ENCODE data around the gene CCDC178.
"Not testable (repeated sequence)": the region's sequence is repeated elsewhere in the genome, so short reads cannot be mapped to it uniquely, and the experiment has no call there.

CCDC178 gene

DNA sequence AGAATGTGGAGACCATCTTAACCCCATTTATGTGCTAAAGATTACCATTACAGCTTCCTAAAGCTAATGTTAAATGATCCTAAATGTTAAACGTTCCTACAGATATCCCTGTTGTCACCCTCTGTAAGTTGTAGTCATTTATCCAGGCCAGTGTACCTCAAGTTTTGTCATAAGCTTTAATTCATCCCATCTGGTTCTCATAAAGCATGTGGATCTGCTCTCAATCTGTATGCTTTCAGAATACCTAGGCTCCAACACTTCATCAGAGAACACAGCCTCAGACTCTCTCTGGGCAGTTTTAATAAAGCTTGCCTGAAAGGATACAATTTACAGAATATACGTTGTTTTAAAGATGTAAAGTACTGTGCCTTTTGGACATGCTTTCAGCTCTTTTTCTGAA, 4.2 kb upstream of the CCDC178 start:
- no peaks in the 10 kb centered on the region for H3K4me1 ChIP-seq (ENCODE audit: control insufficient read depth, insufficient read depth, low read length)

GRCh38 chr18:33432857-33433256, 7.7 kb downstream of the CCDC178 start:
- no peak overlapping the region for H3K27ac ChIP-seq (ENCODE audit: insufficient read depth, low read depth, low read length, poor library complexity, severe bottlenecking)
- no peaks in the 10 kb centered on the region for H3K9me3 ChIP-seq (ENCODE audit: control insufficient read depth, low read length)
- no peak overlapping the region for H3K4me3 ChIP-seq (ENCODE audit: insufficient read depth, low read depth, low read length)
- H3K4me1 ChIP-seq (ENCODE audit: control insufficient read depth, insufficient read depth, low read length): no peaks in the 10 kb centered on the region
- H3K36me3 ChIP-seq (ENCODE audit: control insufficient read depth, insufficient read depth, low read length): no peaks in the 10 kb centered on the region
- no peaks in the 10 kb centered on the region for H3K27me3 ChIP-seq (ENCODE audit: control insufficient read depth, insufficient read depth, low read length, poor library complexity, severe bottlenecking)
- WGBS, 2 experiments: 86% methylated on average over 1 of the region's 1 CpG; no CpG with 5 or more reads in 1 of the 2 experiments

More for the DNA sequence above, 4.2 kb upstream of the CCDC178 start:
- Histone ChIP-seq H3K27ac (ENCODE audit: insufficient read depth, low read depth, low read length, poor library complexity, severe bottlenecking) (no peak overlapping the region), H3K9me3 (ENCODE audit: control insufficient read depth, low read length) (no peaks in the 10 kb centered on the region), H3K4me3 (ENCODE audit: insufficient read depth, low read depth, low read length) (no peak overlapping the region), H3K27me3 (ENCODE audit: control insufficient read depth, insufficient read depth, low read length, poor library complexity, severe bottlenecking) (peaks cover 12% of the 10 kb centered on the region), H3K36me3 (ENCODE audit: control insufficient read depth, insufficient read depth, low read length) (no peaks in the 10 kb centered on the region)
- 82 to 95% methylated on average over 2 of the region's 2 CpGs for WGBS, 2 experiments

DNA sequence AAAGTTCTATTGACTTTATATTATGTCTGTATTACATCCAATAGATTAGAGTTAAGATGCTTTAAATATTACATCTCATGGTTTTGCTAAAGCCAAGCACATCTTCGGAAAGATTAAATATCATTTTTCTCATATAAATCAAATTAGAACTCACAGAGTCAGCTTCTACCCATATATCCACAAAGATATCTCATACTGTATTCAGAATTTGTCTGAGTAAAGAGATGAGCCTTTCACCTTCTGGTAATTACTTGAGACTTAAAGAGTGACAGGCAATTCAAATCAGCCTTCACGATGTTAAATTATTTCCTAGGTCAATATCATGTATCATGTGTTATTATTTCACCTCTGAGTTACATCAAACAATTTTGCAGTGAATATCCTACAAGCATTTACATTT, 13.0 kb downstream of the CCDC178 start:
- H3K9me3 ChIP-seq (ENCODE audit: control insufficient read depth, low read length): no peaks in the 10 kb centered on the region
- no peaks in the 10 kb centered on the region for H3K4me1 ChIP-seq (ENCODE audit: control insufficient read depth, insufficient read depth, low read length)
- H3K4me3 ChIP-seq (ENCODE audit: insufficient read depth, low read depth, low read length): no peak overlapping the region
- 86 to 87% methylated on average over 1 to 2 of the region's 2 CpGs for WGBS, 2 experiments
- H3K27me3 ChIP-seq (ENCODE audit: control insufficient read depth, insufficient read depth, low read length, poor library complexity, severe bottlenecking): no peaks in the 10 kb centered on the region
- H3K27ac ChIP-seq (ENCODE audit: insufficient read depth, low read depth, low read length, poor library complexity, severe bottlenecking): no peak overlapping the region
- no peaks in the 10 kb centered on the region for H3K36me3 ChIP-seq (ENCODE audit: control insufficient read depth, insufficient read depth, low read length)

DNA sequence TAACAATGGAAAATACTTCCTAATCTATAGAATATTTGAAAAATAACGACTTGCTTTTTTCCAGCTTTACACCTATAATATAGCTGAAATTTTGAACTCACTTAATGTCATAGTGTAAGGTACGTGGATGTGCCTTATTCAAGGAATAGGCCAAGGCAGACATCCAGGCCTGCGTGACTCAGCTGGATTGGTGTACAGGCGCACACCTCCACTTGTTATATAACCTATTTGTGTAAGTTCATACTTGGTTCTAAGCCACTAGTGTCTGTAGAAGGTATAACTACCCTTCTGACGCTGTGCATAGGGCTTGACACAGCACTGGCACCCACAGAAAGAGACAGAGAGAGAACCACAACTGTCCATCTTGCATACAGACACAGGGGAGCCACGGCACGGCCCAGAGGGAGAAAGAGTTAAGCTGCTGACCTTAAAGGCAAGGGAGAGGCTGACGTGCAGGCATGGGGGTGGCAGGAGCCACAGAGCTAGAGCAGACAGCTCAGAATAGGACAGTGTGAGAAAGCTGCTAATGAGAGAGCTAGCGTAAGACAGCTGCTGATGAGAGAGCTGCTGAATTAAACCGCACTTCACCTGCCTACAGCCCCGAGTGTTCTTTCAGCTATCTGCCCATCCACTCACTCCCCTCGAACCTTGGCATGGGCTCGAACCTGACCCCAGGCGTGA, 16.1 kb downstream of the CCDC178 start:
- no peaks in the 10 kb centered on the region for H3K27me3 ChIP-seq (ENCODE audit: control insufficient read depth, insufficient read depth, low read length, poor library complexity, severe bottlenecking)
- no peak overlapping the region for H3K27ac ChIP-seq (ENCODE audit: insufficient read depth, low read depth, low read length, poor library complexity, severe bottlenecking)
- 90% methylated on average over 13 to 14 of the region's 14 CpGs for WGBS, 2 experiments

DNA sequence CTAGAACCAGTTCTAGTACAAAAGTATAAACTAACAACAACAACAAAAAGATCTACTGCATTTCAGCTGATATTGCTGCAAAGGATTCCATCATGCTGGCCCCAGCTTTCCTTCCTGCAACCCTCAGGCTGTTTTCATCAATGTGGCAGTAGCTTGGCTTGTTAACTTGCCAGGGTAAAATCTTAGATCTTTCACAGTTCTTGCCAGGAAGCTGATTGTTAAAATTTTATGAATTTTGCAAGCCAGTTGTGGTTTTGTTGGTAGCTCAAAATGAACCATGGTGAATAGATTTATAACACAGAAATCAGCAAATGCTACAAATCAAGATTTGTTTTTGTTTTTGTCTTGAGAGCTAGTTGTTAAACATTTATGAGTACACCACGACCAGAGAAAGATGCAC, 19.3 kb downstream of the CCDC178 start:
- Histone ChIP-seq H3K27me3 (ENCODE audit: control insufficient read depth, insufficient read depth, low read length, poor library complexity, severe bottlenecking) (no peaks in the 10 kb centered on the region), H3K27ac (ENCODE audit: insufficient read depth, low read depth, low read length, poor library complexity, severe bottlenecking) (no peak overlapping the region), H3K9me3 (ENCODE audit: control insufficient read depth, low read length) (no peaks in the 10 kb centered on the region), H3K4me1 (ENCODE audit: control insufficient read depth, insufficient read depth, low read length) (no peaks in the 10 kb centered on the region), H3K4me3 (ENCODE audit: insufficient read depth, low read depth, low read length) (no peak overlapping the region), H3K36me3 (ENCODE audit: control insufficient read depth, insufficient read depth, low read length) (no peaks in the 10 kb centered on the region)
- 88 to 90% methylated on average over 1 of the region's 1 CpG for WGBS, 2 experiments

More for the DNA sequence above, 16.1 kb downstream of the CCDC178 start:
- H3K4me1 ChIP-seq (ENCODE audit: control insufficient read depth, insufficient read depth, low read length): no peaks in the 10 kb centered on the region
- no peaks in the 10 kb centered on the region for H3K36me3 ChIP-seq (ENCODE audit: control insufficient read depth, insufficient read depth, low read length)
- no peak overlapping the region for H3K4me3 ChIP-seq (ENCODE audit: insufficient read depth, low read depth, low read length)
- H3K9me3 ChIP-seq (ENCODE audit: control insufficient read depth, low read length): no peaks in the 10 kb centered on the region

DNA sequence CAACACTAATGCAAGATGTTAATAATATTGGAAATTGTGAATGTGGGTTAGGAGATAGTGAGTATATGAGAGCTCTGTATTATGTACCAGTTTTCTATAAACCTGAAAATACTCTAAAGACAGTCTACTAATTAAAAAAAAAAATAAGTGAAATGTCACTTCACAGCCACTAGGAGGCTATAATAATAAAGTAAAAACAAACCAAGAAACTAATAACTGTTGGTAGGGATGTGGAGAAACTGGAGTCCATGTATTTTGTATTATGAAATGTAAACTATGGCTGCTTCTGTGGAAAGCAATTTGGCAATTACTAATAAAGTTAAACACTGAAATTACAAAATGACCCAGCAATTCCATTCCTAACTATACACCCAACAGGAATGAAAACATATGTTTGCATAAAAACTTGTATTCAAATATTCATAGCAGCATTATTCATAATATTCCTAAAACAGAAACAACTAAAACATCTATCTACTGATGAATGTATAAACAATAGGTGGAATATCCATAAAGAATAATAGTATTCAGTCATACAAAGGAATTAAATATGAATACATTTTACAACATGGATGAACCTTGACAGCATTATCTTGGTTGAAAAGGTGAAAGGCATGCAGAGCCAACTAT, 36.2 kb downstream of the CCDC178 start:
- H3K27me3 ChIP-seq (ENCODE audit: control insufficient read depth, insufficient read depth, low read length, poor library complexity, severe bottlenecking): no peaks in the 10 kb centered on the region
- H3K27ac ChIP-seq (ENCODE audit: insufficient read depth, low read depth, low read length, poor library complexity, severe bottlenecking): no peak overlapping the region
- H3K9me3 ChIP-seq (ENCODE audit: control insufficient read depth, low read length): no peaks in the 10 kb centered on the region
- no peak overlapping the region for H3K4me3 ChIP-seq (ENCODE audit: insufficient read depth, low read depth, low read length)
- no peaks in the 10 kb centered on the region for H3K4me1 ChIP-seq (ENCODE audit: control insufficient read depth, insufficient read depth, low read length)
- no peaks in the 10 kb centered on the region for H3K36me3 ChIP-seq (ENCODE audit: control insufficient read depth, insufficient read depth, low read length)

GRCh38 chr18:33398939-33399338, 41.6 kb downstream of the CCDC178 start:
- 91 to 96% methylated on average over 8 of the region's 8 CpGs for WGBS, 2 experiments
- H3K4me3 ChIP-seq (ENCODE audit: insufficient read depth, low read depth, low read length); H3K36me3 ChIP-seq (ENCODE audit: control insufficient read depth, insufficient read depth, low read length); H3K4me1 ChIP-seq (ENCODE audit: control insufficient read depth, insufficient read depth, low read length); H3K9me3 ChIP-seq (ENCODE audit: control insufficient read depth, low read length); H3K27ac ChIP-seq (ENCODE audit: insufficient read depth, low read depth, low read length, poor library complexity, severe bottlenecking); H3K27me3 ChIP-seq (ENCODE audit: control insufficient read depth, insufficient read depth, low read length, poor library complexity, severe bottlenecking): not testable (repeated sequence)

GRCh38 chr18:33375829-33376228, 64.7 kb downstream of the CCDC178 start:
- no peak overlapping the region for H3K4me3 ChIP-seq (ENCODE audit: insufficient read depth, low read depth, low read length)
- H3K27me3 ChIP-seq (ENCODE audit: control insufficient read depth, insufficient read depth, low read length, poor library complexity, severe bottlenecking): no peaks in the 10 kb centered on the region
- no peaks in the 10 kb centered on the region for H3K9me3 ChIP-seq (ENCODE audit: control insufficient read depth, low read length)
- H3K36me3 ChIP-seq (ENCODE audit: control insufficient read depth, insufficient read depth, low read length): no peaks in the 10 kb centered on the region
- no peaks in the 10 kb centered on the region for H3K4me1 ChIP-seq (ENCODE audit: control insufficient read depth, insufficient read depth, low read length)
- WGBS, 2 experiments: 94 to 97% methylated on average over 4 of the region's 4 CpGs
- no peak overlapping the region for H3K27ac ChIP-seq (ENCODE audit: insufficient read depth, low read depth, low read length, poor library complexity, severe bottlenecking)

DNA sequence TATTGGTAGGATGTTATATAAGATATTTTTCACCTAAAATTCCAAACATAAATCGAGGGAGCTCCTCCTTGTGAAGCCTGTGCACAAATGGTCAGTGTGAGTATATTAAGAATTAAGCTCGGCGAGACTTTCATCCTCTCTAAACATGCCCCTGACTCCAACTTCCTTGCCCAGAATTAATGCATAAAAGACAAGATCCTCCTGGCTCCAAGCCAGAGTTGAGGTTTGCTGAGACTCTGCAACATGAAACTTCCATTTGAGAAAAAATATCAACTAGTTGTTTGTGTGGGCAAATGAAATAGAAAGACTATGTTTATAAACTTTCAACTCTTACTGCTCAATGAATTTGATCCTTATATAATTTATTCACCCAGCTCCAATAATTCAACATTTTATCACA, 68.1 kb downstream of the CCDC178 start:
- Histone ChIP-seq H3K4me1 (ENCODE audit: control insufficient read depth, insufficient read depth, low read length) (no peaks in the 10 kb centered on the region), H3K27me3 (ENCODE audit: control insufficient read depth, insufficient read depth, low read length, poor library complexity, severe bottlenecking) (no peaks in the 10 kb centered on the region), H3K9me3 (ENCODE audit: control insufficient read depth, low read length) (no peaks in the 10 kb centered on the region), H3K36me3 (ENCODE audit: control insufficient read depth, insufficient read depth, low read length) (no peaks in the 10 kb centered on the region), H3K4me3 (ENCODE audit: insufficient read depth, low read depth, low read length) (no peak overlapping the region), H3K27ac (ENCODE audit: insufficient read depth, low read depth, low read length, poor library complexity, severe bottlenecking) (no peak overlapping the region)
- 80 to 98% methylated on average over 2 to 3 of the region's 3 CpGs for WGBS, 2 experiments

DNA sequence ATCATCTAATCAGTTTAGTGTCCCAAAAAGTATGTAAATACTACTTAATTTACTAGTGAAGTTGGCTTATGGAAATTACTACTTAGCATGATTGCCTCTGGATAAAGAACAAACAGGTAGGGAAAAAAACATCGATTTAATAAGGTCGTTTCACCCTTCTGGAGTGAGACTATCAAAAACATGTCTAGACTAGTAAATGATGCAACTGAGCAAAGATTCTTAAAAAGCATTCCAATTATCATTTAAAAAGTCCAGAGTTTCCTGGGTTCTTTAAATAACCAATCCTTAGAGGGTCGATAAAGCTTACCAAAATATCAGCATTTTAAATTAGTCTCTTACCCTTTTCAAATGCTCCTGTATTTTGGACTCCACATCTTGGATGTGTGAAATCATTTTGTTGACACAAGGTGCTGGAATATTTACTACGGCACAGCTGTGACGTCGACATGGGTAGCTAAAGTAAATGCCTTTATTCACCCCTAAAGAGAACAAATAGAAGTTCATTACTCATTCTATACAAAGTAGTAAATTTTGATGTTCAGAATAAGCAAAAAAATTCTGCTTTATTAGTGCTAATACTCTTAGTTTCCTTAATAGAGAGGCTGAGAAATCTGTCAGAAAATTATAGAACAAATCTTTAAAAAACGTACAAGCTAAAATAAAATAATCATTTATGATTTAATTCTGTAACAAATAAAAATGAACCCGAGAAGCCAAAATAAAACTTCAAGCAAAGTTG, 70.6 kb downstream of the CCDC178 start:
- H3K9me3 ChIP-seq (ENCODE audit: control insufficient read depth, low read length): no peaks in the 10 kb centered on the region
- H3K36me3 ChIP-seq (ENCODE audit: control insufficient read depth, insufficient read depth, low read length): no peaks in the 10 kb centered on the region
- H3K4me3 ChIP-seq (ENCODE audit: insufficient read depth, low read depth, low read length): no peak overlapping the region
- H3K27me3 ChIP-seq (ENCODE audit: control insufficient read depth, insufficient read depth, low read length, poor library complexity, severe bottlenecking): no peaks in the 10 kb centered on the region
- no peak overlapping the region for H3K27ac ChIP-seq (ENCODE audit: insufficient read depth, low read depth, low read length, poor library complexity, severe bottlenecking)
- no peaks in the 10 kb centered on the region for H3K4me1 ChIP-seq (ENCODE audit: control insufficient read depth, insufficient read depth, low read length)
- WGBS, 2 experiments: 89 to 92% methylated on average over 6 to 7 of the region's 8 CpGs
